NCI-H510A (cell line): ENCODE data around the gene RFPL2.
"Not testable (repeated sequence)": the region's sequence is repeated elsewhere in the genome, so short reads cannot be mapped to it uniquely, and the experiment has no call there.

ENCODE experiments used
- DNase-seq: peaks from one replicate; lab custom pipeline; 2025; lab: John Stamatoyannopoulos, UW

The RFPL2 gene

DNA sequence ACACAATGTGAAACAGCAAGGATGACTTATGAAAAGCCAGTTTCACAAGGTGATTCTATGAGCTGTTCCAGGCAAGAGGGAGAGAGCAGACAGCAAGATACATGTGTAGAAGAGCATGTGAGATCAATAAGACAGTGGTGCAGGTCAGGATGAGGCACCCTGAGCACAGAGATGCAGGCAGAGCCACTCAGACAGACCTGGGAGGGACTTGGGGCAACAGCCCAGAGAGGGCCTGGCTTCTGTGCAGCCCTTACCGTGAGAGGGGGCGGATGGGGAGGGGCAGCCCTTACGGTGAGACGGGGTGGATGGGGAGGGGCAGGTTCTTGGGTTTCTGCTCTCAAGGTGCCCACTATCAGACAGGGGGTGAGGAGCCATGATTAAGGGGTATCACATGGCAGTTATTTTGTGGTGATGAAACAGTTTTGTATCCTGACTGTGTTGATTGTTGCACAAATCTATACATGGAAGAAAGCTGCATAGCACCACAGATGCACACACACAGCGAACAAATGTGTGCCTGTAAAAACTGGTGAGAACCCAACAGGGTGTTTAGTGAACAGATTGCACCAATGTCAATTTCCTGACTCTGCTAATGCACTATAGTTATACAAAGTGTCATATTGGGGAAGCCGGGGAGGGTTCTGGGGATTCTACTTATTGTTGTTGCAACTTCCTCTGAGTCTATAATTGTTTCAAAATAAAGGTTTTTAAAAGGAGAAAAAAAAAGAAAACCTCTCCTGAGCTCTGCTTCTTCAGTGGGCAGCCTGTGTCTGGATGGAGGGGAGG lies 40.6 kb downstream of the RFPL2 start:
- no peak for DNase-seq

DNA sequence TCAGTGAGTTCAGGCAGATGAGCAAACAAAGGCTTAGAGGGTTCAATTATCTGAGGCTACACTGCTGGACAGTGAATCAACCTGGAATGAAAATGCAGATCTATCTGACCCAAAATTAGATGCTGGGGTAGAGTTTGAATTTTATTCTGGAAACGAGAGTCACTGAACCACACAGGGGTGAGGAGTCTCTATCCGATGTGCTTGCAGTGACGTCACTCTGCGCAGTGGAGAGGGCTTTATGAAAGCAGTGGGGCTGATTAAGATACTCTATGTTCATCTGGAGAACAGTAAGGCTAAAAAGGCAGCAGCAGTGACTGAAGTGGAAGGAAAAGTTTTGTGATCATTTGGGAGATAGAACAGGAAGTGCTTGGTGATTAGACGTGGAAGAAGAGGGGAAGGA lies 44.5 kb downstream of the RFPL2 start:
- not testable (repeated sequence) for DNase-seq

DNA sequence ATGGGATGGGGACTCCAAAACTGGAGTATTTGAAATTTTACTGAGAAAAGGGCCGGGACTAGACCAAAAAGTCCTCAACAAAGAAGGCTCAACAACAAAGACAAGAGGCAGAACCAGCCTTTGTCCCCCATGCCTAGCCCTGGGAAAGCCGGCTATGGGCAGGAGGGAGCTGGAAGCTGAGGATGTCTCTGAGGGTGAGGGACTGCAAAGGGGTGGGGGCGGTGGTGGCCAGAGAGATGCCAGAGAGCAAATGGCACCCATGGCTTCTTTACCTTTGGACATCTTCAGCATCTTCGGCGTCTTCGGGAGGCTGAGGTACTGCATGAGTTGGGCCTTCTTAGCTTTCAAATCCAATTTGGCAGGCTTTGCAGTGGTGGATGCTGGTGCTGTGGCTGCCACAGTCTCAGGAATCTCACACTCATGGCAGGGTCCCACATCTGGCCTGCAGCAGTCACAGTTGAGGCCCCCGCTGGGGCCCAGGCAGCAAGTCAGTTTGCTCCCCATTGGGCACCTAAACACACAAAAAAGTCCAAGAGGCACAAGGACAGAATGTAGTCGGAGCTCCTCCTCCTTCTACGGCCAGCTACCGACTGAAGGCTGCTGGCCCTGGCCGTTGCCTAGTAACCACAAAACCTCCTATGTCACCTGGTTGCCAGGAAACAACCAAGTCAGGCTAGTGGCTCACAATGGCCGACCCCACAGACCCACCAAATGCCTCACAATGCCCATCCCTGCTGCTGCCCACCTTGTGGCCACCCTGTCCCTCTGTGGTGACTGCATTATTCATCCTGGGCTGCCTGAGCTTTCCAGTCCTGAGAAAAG lies 46.0 kb downstream of the RFPL2 start, which contains the start of gene C22orf42:
C22orf42 (minus strand) TSS at position 592 of the 822 bp plus-strand sequence; CDS start at position 504, 88 bp downstream.
- DNase-seq: no peak

DNA sequence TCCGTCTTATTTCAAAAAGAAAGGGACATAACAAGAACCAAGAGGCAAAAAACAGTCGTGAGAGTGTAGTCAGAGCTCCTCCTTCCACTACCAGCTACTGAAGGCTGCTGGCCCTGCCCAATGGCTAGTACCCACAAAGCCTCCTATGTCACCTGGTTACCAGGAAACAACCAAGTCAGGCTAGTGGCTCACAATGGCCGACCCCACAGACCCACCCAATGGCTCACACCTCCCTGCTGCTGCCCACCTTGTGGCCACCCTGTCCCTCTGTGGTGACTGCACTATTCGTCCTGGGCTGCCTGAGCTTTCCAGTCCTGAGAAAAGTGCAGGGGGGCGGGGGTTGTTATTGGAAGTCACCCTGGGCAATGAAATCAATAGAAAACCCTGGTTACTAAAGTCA lies 47.2 kb downstream of the RFPL2 start:
- DNase-seq: not testable (repeated sequence)

DNA sequence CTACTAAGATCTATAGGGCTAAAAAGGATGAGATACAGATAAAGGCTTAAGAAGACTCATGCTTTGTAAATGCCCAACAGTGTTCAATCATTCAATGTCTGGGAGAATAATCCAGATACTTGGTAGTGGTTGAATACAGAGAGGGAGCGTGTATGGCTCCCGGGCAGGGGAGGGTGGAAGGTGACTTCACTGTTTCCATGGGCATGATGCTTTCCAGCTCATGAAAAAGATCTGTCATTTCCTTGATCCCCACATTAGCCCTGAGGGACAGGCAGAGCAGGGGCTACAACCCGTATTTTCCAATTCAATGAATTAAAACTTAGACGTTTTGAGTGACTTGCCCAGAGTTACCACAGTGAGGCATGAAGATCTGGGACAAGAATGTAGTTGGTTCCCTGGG lies 50.1 kb downstream of the RFPL2 start:
- DNase-seq: not testable (repeated sequence)

DNA sequence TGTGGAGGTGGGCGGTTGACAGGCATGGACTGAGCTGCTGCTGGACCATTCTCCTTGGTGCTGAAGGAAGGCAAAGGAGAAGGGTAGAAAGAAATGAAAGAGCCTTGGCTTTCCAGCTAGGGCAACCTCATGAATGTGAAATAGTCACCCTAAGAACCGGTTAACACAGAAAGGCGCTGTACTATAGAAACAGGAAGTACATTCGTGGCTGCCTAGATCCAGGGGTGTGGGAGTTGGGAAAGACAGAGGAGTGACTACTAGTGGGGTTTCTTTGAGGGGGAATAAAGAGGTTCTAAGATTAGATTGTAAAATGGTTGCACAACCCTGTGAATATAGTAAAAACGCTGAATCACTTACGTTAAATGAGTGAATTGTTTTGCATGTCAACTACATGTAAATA lies 53.2 kb downstream of the RFPL2 start:
- not testable (repeated sequence) for DNase-seq

DNA sequence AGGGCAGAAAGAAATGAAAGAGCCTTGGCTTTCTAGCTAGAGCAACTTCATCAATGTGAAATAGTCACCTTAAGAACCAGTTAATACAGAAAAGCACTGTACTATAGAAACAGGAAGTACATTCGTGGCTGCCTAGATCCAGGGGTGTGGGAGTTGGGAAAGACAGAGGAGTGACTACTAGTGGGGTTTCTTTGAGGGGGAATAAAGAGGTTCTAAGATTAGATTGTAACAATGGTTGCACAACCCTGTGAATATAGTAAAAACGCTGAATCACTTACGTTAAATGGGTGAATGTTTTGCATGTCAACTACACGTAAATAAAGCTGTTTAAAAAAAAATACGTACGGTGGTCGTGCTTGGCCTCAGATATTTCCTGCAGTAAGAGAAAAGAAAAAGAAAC lies 54.2 kb downstream of the RFPL2 start:
- DNase-seq: not testable (repeated sequence)

DNA sequence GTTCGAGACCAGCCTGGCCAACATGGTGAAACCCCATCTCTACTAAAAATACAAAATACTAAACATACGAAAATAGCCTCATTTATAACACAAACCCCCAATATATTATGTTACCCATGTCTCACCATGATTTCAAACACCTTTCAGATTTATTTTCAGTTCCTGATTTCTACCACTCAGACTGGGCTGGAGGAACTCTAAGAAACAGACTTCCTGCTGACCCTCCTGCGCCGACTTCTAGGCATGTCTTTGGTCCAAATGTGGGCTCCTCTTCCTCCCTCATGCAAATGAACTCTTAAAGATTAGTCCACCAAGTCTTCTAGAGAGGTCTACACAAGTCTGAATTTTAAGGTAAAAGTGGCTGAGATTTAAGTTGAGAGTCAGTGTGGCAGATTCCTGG lies 56.5 kb downstream of the RFPL2 start:
- DNase-seq: not testable (repeated sequence)

DNA sequence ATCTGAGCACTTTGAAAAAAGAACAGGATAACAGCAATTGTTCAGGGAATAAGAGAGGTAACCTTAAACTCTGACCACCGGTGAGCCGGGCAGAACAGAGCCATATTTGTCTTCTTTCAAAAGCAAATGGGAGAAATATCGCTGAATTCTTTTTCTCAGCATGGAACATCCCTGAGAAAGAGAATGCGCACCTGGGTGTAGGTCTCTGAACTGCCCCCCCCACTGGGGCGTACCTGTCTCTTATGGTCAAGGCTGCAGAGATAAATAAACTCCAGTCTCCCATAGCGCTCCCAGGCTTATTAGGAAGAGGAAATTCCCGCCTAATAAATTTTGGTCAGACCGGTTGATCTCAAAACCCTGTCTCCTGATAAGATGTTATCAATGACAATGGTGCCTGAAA lies 57.7 kb downstream of the RFPL2 start:
- not testable (repeated sequence) for DNase-seq

DNA sequence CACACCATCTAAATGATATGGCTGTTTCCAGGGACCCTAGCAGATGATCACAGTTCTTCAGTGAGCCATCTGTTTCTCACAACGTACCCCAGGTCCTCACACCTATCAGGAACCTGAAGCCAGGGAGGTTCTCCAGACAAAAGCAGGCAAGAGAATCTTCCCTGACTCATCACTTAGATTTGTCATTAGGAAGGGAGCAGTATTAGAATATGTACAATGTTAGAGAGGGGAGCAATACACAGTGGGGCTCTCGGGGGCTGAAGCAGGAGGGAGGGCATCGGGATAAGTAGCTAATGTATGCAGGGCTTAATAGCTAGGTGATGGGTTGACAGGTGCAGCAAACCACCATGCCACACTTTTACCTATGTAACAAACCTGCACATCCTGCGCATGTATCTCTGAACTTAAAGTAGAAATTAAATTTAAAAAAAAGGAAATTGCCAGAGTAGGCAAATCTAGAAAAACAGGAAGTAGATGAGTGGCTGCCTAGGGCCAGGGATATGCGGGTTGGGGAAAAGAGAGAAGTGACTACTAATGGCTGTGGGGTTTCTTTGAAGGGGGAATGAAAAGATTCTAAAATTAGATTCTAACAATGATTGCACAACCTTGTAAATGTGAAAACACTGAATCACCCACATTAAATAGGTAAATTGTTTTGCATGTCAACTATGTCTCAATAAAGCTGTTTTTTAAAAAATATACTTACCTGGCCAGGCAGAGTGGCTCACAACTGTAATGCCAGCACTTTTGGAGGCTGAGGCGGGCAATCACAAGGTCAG lies 60.2 kb downstream of the RFPL2 start:
- no peak for DNase-seq

DNA sequence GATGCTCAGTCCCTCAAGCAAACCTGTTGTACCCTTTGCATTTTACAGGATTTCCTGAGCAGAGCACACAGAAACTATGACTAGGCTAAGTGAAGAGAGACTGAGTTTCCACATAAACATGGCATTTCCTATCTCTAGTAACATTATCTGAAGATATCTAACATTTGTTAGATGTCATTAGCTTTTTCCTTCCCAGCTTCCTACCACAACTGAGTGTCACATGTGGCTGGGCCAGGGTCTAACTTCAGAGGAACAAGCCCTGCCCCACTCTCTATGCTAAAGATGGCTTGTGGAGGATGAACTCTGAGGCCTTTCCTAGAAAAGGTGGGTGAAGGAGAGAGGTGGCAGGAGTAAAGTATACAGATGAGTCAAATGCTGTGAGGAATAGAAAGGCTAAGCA lies 62.3 kb downstream of the RFPL2 start:
- DNase-seq: no peak

DNA sequence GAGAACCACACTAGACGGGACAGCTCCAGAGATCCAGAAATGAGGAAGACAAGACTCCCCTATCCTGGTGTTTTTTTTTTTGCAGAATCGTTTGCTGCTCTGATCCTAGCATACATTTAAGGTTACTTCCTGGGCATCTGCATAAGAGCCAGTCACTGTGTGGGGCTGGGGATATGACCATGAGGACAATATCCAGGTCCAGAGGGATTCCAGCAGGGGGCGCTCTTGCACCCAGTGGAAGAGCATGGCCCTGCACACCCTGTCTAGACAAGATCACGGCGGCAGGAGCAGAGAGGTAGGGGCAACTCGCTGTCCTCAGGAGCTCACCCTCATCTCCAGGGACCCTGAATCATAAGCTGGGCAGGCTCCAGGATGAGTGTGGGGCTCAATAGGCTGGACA lies 64.2 kb downstream of the RFPL2 start:
- not testable (repeated sequence) for DNase-seq
